H4 (cell line): ENCODE measurements around the gene SLC26A5. TPM values are rescaled to one million over a fixed set of nuclear protein-coding genes. Genes with fewer than 3 reads are reported as not detected.

Experiments
- DNase-seq: peaks from one replicate; pipeline ENCODE4 v3.0.0-alpha.2; 2015; ENCODE audit warnings: low spot score
- total RNA-seq: library from RNA; depleted of rRNA; stranded (reverse); fragments of >200 nt; shearing (Covaris generic); gene quantifications from 2 replicates; pipeline ENCODE4 v1.2.3, GENCODE V29; 2014; rRNA removed

The SLC26A5 gene
- total RNA-seq, 1 experiment from 2014 or later = not detected

- peak; percentile 89 for DNase-seq
Measured at GRCh38 chr7:103347507-103348267, 98.3 kb downstream of the SLC26A5 start, which contains the start of gene PSMC2. Gene PSMC2 (plus strand): TSS chr7:103347643. CDS start chr7:103347712, 69 bp downstream.

GRCh38 chr7:103346396-103346795 is 99.6 kb downstream of the SLC26A5 start:
- no peak for DNase-seq

GRCh38 chr7:103344453-103345149 is 101.4 kb downstream of the SLC26A5 start, which contains the start of gene DNAJC2:
Gene DNAJC2 (minus strand): TSS chr7:103344767. CDS start chr7:103344622, 145 bp downstream.
- DNase-seq = peak; percentile 94

GRCh38 chr7:103343758-103344452 is 102.1 kb downstream of the SLC26A5 start:
- no peak for DNase-seq

GRCh38 chr7:103343332-103343731 is 102.7 kb downstream of the SLC26A5 start:
- no peak for DNase-seq

- DNase-seq = no peak
Measured at GRCh38 chr7:103341466-103341865, 104.5 kb downstream of the SLC26A5 start.

- no peak for DNase-seq
Measured at GRCh38 chr7:103338864-103339263, 107.1 kb downstream of the SLC26A5 start.

GRCh38 chr7:103336761-103337160 is 109.2 kb downstream of the SLC26A5 start:
- no peak for DNase-seq

GRCh38 chr7:103325744-103326143 is 120.3 kb downstream of the SLC26A5 start:
- DNase-seq = no peak

Other genes starting within 250 kb of the SLC26A5 start
- 86.0 and 101 TPM in 2 replicates for gene PMPCB, start 148.8 kb downstream of the SLC26A5 start, total RNA-seq
- gene DNAJC2, start 101.4 kb downstream of the SLC26A5 start, total RNA-seq = 20.6 and 22.8 TPM in 2 replicates
- gene PSMC2, start 98.6 kb downstream of the SLC26A5 start, total RNA-seq = 415 and 457 TPM in 2 replicates